Activated CD8-positive, alpha-beta memory T cell treated with anti-CD3 and anti-CD28 coated beads, Interleukin-2, amount 10 ng/mL, durations not matched to agents 7 days and 5 days (primary cell): ENCODE results near the gene CYP2D6. TPM values are rescaled to one million over a fixed set of nuclear protein-coding genes. Genes with fewer than 3 reads are reported as not detected.
"Not testable (repeated sequence)": the region's sequence is repeated elsewhere in the genome, so short reads cannot be mapped to it uniquely, and the experiment has no call there.

Source experiments
- ATAC-seq: fragments of 150-1000 bp; cut with Tn5 transposase; one replicate; pipeline ENCODE4 v1.10.0; 2021; ENCODE audit warnings: moderate library complexity
- CTCF ChIA-PET: fragments of 350-600 bp; sonication (Branson Sonifier 250); formaldehyde crosslinking; loops from one replicate; lab custom pipeline; 2021; ENCODE audit warnings: antibody characterized with exemption; lab: Charles Lee
- DNase-seq: peaks from one replicate; pipeline ENCODE4 v3.0.0-alpha.2; 2020
- H3K27ac Mint-ChIP-seq: one replicate; pipeline ENCODE4 v1.8.0; 2021; ENCODE audit warnings: mild to moderate bottlenecking, mixed read lengths
- H3K27me3 Mint-ChIP-seq: one replicate; pipeline ENCODE4 v1.8.0; 2021; ENCODE audit warnings: mixed read lengths
- H3K36me3 Mint-ChIP-seq: one replicate; pipeline ENCODE4 v1.8.0; 2021; ENCODE audit warnings: mild to moderate bottlenecking, mixed read lengths
- H3K4me1 Mint-ChIP-seq: one replicate; pipeline ENCODE4 v1.8.0; 2021; ENCODE audit warnings: mixed read lengths
- H3K4me3 Mint-ChIP-seq: one replicate; pipeline ENCODE4 v1.8.0; 2021; ENCODE audit warnings: mild to moderate bottlenecking, moderate library complexity, mixed read lengths
- H3K9me3 Mint-ChIP-seq: one replicate; pipeline ENCODE4 v1.8.0; 2022; ENCODE audit warnings: low read depth, mixed read lengths
- total RNA-seq, 2 experiments: library from RNA; stranded (reverse); gene quantifications; one replicate each; pipeline ENCODE4 v1.2.3, GENCODE V29; 2021

Gene CYP2D6
- total RNA-seq, 2 experiments from 2014 or later, result 2.3 to 2.5 TPM

DNA sequence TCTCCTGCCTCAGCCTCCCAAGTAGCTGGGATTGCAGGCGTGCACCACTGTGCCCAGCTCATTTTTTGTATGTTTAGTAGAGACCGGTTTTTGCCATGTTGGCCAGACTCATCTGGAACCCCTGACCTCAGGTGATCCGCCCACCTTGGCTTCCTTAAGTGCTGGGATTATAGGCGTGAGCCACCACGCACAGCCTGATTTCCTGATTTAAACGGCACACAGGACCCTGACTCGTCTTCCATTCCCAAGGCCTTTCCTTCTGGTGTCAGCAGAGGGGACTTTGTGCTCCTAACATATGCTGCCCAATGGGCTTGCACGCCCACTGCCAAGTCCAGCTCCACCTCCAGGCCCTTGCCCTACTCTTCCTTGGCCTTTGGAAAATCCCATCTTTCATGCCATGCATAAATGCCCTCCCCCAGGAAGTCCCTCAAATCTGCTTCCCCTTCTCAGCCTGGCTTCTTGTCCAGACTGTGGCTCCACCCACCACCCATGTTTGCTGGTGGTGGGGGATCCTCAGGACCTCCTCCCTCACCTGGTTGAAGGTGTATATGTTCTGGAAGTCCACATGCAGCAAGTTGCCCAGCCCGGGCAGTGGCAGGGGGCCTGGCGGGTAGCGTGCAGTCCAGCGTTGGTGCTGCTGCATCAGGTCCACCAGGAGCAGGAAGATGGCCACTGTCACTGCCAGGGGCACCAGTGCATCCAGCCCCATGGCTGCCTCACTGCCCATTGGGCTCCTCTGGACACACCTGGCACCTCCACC, 23.9 kb upstream of the CYP2D6 start:
- no peak overlapping the region for H3K27ac Mint-ChIP-seq
- no peaks in the 10 kb centered on the region for H3K9me3 Mint-ChIP-seq
- no peak for DNase-seq
- no peaks in the 10 kb centered on the region for H3K27me3 Mint-ChIP-seq
- CTCF ChIA-PET, result no interaction called here
- H3K36me3 Mint-ChIP-seq, result peaks cover 6% of the 10 kb centered on the region
- H3K4me1 Mint-ChIP-seq, result no peaks in the 10 kb centered on the region
- no peak for ATAC-seq
- no peak overlapping the region for H3K4me3 Mint-ChIP-seq

DNA sequence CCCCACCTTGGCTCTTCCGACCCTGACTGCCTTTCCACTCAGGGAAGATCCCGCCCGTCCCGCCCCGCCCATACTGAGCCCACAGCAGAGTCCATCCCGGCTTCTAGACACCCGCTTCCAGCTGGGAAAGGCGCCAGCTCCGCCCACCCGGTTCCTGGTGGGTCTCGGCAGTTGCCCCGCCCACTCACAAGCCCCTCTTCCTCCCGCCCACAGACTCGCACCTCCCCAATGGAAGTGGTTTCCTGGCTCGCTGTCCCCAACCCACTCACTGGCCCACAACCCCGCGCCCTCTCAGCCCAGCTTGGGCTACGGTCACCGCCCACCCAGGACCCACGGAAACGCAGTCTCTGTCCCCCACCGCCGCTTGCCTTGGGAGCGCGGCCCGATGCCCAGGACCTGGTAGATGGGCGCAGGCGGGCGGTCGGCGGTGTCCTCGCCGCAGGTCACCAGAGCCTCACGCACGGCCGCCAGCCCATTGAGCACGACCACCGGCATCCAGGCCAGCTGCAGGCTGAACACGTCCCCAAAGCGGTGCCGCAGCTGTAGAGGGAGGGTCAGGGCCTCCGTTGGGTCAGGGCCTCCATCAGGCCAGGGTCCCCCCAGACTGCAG, 22.2 kb upstream of the CYP2D6 start:
- no peaks in the 10 kb centered on the region for H3K27me3 Mint-ChIP-seq
- H3K4me3 Mint-ChIP-seq, result no peak overlapping the region
- peaks cover 9% of the 10 kb centered on the region for H3K36me3 Mint-ChIP-seq
- CTCF ChIA-PET, result no interaction called here
- ATAC-seq, result no peak
- H3K27ac Mint-ChIP-seq, result no peak overlapping the region
- H3K9me3 Mint-ChIP-seq, result no peaks in the 10 kb centered on the region
- no peaks in the 10 kb centered on the region for H3K4me1 Mint-ChIP-seq
- DNase-seq, result no peak

DNA sequence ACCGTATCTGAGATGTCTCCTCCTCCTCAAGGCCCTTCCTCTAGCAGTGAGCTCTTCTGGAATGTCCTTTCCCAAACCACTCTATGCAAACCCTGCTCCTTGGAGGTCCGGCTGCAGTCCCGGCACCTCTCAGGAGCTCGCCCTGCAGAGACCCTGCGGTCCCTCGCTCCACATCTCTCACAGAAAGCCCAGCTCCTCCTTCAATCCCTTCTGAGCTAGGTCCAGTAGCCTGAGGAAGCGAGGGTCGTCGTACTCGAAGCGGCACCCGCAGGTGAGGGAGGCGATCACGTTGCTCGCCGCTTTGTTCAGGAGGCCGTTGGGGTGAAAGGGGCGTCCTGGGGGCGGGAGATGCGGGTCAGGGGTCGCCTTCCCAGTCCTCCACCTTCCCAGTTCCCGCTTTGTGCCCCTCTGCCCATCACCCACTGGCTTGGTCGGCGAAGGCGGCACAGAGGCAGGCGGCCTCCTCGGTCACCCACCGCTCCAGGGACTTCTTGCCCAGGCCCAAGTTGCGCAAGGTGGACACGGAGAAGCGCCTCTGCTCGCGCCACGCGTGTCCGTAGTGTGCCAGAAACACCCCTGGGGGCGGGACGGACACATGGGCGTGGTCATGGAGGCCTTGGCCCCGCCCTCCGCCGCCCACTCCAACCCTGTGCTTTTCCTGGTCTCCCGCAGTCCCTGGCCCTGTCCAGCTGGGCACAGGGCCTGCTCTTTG, 21.5 kb upstream of the CYP2D6 start:
- no peak for ATAC-seq
- peaks cover 8% of the 10 kb centered on the region for H3K36me3 Mint-ChIP-seq

DNA sequence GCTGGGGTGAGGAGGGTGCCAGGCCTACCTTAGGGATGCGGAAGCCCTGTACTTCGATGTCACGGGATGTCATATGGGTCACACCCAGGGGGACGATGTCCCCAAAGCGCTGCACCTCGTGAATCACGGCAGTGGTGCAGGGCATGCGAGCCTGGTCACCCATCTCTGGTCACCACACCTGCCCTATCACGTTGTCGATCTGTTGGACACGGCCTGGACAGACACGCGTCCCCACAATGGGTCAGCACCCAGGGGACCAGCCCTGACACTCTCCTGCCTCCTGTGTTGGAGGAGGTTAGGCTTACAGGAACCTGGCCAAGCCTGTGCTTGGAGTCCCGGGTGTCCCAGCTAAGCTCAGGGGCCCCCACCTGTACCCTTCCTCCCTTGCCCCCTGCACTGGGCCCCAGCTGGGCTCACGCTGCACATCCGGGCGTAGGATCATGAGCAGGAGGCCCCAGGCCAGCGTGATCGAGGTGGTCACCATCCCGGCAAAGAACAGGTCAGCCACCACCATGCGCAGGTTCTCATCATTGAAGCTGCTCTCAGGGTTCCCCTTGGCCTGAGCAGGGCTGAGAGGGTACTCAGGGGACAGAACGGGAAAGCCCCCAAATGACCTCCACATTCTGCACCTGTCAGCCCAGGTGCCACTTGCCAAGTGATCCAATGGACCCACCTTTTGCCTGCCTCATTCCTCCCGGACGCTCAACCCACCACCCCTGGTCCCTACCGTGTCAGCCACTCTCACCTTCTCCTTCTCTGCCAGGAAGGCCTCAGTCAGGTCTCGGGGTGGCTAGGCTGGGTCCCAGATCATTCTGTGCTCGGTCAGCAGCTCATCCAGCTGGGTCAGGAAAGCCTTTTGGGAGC, 20.3 kb upstream of the CYP2D6 start:
- no peak overlapping the region for H3K27ac Mint-ChIP-seq
- DNase-seq (no peak), ATAC-seq (no peak)
- H3K4me1 Mint-ChIP-seq, result no peaks in the 10 kb centered on the region
- CTCF ChIA-PET, result no interaction called here
- H3K4me3 Mint-ChIP-seq, result no peak overlapping the region
- peaks cover 8% of the 10 kb centered on the region for H3K36me3 Mint-ChIP-seq
- H3K9me3 Mint-ChIP-seq, result no peaks in the 10 kb centered on the region
- no peaks in the 10 kb centered on the region for H3K27me3 Mint-ChIP-seq

More for the DNA sequence above, 21.5 kb upstream of the CYP2D6 start:
- Mint-ChIP-seq H3K4me1 (no peaks in the 10 kb centered on the region), H3K9me3 (no peaks in the 10 kb centered on the region), H3K27ac (no peak overlapping the region), H3K27me3 (no peaks in the 10 kb centered on the region), H3K4me3 (no peak overlapping the region)
- CTCF ChIA-PET, result no interaction called here
- DNase-seq, result no peak

DNA sequence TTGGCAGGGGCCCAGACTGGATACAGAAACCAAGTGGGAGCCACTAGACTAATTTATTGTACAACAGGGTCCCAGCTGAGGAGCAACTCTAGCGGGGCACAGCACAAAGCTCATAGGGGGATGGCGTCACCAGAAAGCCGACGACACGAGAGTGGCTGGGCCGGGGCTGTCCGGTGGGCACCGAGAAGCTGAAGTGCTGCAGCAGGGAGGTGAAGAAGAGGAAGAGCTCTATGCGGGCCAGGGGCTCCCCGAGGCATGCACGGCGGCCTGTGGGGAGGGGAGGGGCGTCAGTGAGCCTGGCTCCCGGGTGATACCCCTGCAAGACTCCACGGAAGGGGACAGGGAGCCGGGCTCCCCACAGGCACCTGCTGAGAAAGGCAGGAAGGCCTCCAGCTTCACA, 19.2 kb upstream of the CYP2D6 start:
- ATAC-seq, H3K36me3 Mint-ChIP-seq, H3K9me3 Mint-ChIP-seq, DNase-seq, CTCF ChIA-PET, H3K4me1 Mint-ChIP-seq, H3K4me3 Mint-ChIP-seq, H3K27me3 Mint-ChIP-seq, H3K27ac Mint-ChIP-seq: not testable (repeated sequence)

DNA sequence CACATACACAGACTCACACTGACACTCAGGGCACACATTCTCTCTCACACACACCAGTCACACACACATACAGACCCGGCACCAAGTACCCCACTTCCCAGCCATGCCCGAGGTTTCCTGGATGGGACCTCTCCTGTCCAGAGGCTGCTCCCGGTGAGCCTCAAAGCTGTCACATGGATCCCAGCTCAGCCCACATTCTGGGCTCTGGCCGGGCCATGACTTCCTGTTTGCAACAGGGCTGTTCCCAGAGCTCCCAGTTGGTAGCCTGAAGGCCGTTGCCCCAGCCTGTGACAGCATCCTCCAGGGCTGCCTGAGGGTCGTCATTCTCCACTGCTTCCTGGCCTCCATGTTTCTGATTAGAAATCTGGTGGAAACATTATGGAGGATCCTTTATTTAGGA, 14.6 kb upstream of the CYP2D6 start:
- Mint-ChIP-seq H3K4me3 (no peak overlapping the region), H3K4me1 (no peaks in the 10 kb centered on the region), H3K9me3 (no peaks in the 10 kb centered on the region), H3K36me3 (peaks cover 3% of the 10 kb centered on the region), H3K27ac (no peak overlapping the region), H3K27me3 (no peaks in the 10 kb centered on the region)
- DNase-seq (no peak), ATAC-seq (no peak)
- CTCF ChIA-PET, result no interaction called here

DNA sequence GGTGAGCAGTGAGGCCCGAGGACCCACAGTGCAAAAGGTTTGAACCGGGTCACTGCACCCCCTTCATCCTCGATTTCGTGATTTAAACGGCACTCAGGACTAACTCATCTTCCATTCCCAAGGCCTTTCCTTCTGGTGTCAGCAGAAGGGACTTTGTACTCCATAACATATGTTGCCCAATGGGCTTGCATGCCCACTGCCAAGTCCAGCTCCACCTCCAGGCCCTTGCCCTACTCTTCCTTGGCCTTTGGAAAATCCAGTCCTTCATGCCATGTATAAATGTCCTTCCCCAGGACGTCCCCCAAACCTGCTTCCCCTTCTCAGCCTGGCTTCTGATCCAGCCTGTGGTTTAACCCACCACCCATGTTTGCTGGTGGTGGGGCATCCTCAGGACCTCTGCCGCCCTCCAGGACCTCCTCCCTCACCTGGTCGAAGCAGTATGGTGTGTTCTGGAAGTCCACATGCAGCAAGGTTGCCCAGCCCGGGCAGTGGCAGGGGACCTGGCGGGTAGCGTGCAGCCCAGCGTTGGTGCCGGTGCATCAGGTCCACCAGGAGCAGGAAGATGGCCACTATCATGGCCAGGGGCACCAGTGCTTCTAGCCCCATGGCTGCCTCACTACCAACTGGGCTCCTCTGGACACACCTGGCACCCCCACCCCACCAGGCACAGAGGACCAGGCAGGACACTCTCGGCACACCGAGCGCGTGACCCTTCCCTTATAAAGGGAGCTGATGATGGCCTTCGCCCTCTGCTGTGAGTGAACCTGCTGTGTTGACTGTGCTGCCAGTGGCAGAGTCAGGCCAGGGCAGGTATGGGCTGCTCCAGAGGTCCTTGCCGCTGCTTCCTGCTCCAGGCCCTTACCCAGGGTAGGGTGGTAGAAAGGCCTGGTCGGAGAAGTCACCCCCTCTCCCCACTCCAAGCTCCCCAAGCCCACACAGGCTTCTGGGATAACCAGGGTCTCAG, 13.5 kb upstream of the CYP2D6 start:
- H3K4me3 Mint-ChIP-seq, H3K27me3 Mint-ChIP-seq, CTCF ChIA-PET, H3K4me1 Mint-ChIP-seq, H3K27ac Mint-ChIP-seq, DNase-seq, H3K9me3 Mint-ChIP-seq, ATAC-seq, H3K36me3 Mint-ChIP-seq: not testable (repeated sequence)

DNA sequence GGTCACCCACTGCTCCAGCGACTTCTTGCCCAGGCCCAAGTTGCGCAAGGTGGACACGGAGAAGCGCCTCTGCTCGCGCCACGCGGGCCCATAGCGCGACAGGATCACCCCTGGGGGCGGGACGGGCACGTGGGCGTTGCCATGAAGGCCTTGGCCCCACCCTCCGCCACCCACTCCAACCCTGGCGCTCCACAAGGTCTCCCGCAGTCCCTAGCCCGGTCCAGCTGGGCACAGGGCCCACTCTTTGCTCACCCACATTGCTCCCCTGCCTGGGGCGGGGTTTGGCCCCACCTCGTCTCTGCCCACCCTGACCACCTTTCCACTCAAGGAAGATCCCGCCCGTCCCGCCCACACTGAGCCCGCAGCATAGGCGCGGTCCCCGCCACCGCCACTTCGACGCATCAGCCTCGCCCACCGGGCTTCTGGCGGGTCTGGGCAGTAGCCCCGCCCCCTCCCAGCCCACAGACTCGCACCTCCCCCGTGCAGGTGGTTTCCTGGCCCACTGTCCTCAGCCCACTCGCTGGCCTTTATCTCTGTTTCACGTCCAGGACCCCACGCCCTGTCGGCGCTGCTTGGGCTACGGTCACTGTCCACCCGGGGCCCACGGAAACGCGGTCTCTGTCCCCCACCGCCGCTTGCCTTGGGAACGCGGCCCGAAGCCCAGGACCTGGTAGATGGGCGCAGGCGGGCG, 12.3 kb upstream of the CYP2D6 start:
- Mint-ChIP-seq H3K27ac (no peak overlapping the region), H3K9me3 (no peaks in the 10 kb centered on the region), H3K4me1 (no peaks in the 10 kb centered on the region), H3K36me3 (peaks cover 3% of the 10 kb centered on the region), H3K27me3 (no peaks in the 10 kb centered on the region), H3K4me3 (no peak overlapping the region)
- DNase-seq (no peak), ATAC-seq (no peak)
- CTCF ChIA-PET, result no interaction called here

DNA sequence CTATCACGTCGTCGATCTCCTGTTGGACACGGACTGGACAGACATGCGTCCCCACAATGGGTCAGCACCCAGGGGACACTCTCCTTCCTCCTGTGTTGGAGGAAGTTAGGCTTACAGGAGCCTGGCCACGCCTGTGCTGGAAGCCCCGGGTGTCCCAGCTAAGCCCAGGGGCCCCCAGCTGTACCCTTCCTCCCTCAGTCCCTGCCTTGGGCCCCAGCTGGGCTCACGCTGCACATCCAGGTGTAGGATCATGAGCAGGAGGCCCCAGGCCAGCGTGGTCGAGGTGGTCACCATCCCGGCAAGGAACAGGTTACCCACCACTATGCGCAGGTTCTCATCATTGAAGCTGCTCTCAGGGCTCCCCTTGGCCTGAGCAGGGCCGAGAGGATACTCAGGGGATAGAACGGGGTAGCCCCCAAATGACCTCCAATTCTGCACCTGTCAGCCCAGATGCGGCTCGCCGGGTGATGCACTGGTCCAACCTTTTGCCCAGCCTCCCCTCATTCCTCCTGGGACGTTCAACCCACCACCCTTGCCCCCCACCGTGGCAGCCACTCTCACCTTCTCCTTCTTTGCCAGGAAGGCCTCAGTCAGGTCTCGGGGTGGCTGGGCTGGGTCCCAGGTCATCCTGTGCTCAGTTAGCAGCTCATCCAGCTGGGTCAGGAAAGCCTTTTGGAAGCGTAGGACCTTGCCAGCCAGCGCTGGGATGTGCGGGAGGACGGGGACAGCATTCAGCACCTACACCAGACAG, 10.9 kb upstream of the CYP2D6 start:
- H3K4me3 Mint-ChIP-seq, CTCF ChIA-PET, ATAC-seq, H3K27me3 Mint-ChIP-seq, H3K27ac Mint-ChIP-seq, H3K9me3 Mint-ChIP-seq, H3K36me3 Mint-ChIP-seq, DNase-seq, H3K4me1 Mint-ChIP-seq: not testable (repeated sequence)

DNA sequence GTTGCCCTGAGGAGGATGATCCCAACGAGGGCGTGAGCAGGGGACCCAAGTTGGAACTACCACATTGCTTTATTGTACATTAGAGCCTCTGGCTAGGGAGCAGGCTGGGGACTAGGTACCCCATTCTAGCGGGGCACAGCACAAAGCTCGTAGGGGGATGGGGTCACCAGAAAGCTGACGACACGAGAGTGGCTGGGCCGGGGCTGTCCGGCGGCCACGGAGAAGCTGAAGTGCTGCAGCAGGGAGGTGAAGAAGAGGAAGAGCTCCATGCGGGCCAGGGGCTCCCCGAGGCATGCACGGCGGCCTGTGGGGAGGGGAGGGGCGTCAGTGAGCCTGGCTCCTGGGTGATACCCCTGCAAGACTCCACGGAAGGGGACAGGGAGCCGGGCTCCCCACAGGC, 9.5 kb upstream of the CYP2D6 start:
- H3K36me3 Mint-ChIP-seq, H3K4me1 Mint-ChIP-seq, DNase-seq, H3K4me3 Mint-ChIP-seq, H3K27me3 Mint-ChIP-seq, ATAC-seq, CTCF ChIA-PET, H3K27ac Mint-ChIP-seq, H3K9me3 Mint-ChIP-seq: not testable (repeated sequence)

DNA sequence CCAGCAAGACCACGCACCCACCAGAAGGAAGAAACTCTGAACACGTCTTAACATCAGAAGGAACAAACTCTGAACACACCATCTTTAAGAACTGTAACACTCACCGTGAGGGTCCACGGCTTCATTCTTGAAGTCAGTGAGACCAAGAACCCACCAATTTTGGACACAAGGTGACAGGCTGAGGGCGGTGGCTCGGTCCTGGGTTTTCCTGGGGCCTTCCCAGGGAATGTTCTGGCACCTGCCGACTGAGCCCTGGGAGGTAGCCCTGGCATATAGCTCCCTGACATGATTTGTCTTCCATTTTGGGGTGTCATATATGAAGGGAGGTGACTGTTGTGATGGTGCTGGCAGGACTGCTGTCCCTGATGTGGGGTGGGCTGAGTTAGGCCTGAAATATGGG, 8.9 kb upstream of the CYP2D6 start:
- H3K9me3 Mint-ChIP-seq, H3K4me3 Mint-ChIP-seq, H3K27me3 Mint-ChIP-seq, H3K27ac Mint-ChIP-seq, ATAC-seq, H3K36me3 Mint-ChIP-seq, DNase-seq, H3K4me1 Mint-ChIP-seq: not testable (repeated sequence)
- CTCF ChIA-PET, result interaction anchor here (1.3 kb wide), 1 partner anchor 21 kb away, joined by 5 read pairs; no protein-coding TSS in a partner anchor
